Measurements from ENCODE around the gene RETREG1. TPM values are rescaled to one million over a fixed set of nuclear protein-coding genes. Genes with fewer than 3 reads are reported as not detected.
"Not testable (repeated sequence)": the region's sequence is repeated elsewhere in the genome, so short reads cannot be mapped to it uniquely, and the experiment has no call there.

RETREG1 gene
- total and polyA plus RNA-seq, 2 of the 13 experiments (the other 11 are each of a cell fraction or from before 2014, with no cell fraction given) = 0.07 TPM; not detected in 1

DNA sequence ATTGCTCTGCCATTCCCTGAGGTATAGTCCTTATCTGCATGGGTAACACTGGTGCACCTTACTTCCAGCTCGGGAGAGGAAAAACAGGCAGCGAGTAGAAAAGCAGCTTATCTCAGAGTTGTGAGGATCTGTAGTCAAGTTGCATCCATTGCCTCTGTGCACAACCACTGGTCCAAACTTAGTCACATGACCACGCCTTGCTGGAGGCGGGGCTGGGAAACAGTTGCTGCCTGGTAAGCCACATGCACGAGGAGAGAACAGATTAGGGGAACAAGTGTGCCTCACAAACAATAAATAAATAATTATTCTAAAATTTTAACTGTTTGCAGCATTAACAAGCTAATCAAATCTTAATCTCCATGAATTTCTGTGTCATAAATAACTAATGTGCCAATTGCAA, 169.8 kb downstream of the RETREG1 start:
- WGBS (ENCODE audit: low lambda C conversion rate) = 99% methylated on average over 5 of the region's 5 CpGs
- intact Hi-C loops (cut with micrococcal nuclease; ENCODE audit: unreplicated experiment) (no loop called here), in situ Hi-C loops (cut with HindIII; ENCODE audit: extremely low pct_ligation_motif_present, low pct_unique_long_range_greater_than_20kb) (no loop called here)
- no peaks in the 10 kb centered on the region for H3K4me1 ChIP-seq (ENCODE audit: insufficient read depth, low read length)
- ChIA-PET CTCF (ENCODE audit: low intra/inter-chr PET ratio, low total read pairs) (no interaction called here), POLR2A (no interaction called here)
- no peak for DNase-seq (ENCODE audit: low spot score)
- no peaks in the 10 kb centered on the region for H3K79me2 ChIP-seq (ENCODE audit: insufficient read depth, low read length)
- no peak overlapping the region for H3K9ac ChIP-seq (ENCODE audit: insufficient read depth, low read depth, low read length)
- BruUV-seq (replicated peaks) = no TSS peak
- FAIRE-seq = no peak
- H3K27ac ChIP-seq (ENCODE audit: extremely low read length, insufficient read depth, low read length) = no peak overlapping the region
- ATAC-seq = no peak
- no peaks in the 10 kb centered on the region for H3K27me3 ChIP-seq (ENCODE audit: control insufficient read depth in 1 of 2, insufficient read depth in 2 of 2, low read length in 2 of 2)
- H4K20me1 ChIP-seq (ENCODE audit: insufficient read depth, low read length) = no peaks in the 10 kb centered on the region
- H3K9me3 ChIP-seq (ENCODE audit: low read length) = no peaks in the 10 kb centered on the region
- no peak for TF ChIP-seq KDM2A (CRISPR knock-in tag; IDR thresholded peaks at IDR 0.05; ENCODE audit: borderline replicate concordance, low read depth)
- TF ChIP-seq, protein P1, sequence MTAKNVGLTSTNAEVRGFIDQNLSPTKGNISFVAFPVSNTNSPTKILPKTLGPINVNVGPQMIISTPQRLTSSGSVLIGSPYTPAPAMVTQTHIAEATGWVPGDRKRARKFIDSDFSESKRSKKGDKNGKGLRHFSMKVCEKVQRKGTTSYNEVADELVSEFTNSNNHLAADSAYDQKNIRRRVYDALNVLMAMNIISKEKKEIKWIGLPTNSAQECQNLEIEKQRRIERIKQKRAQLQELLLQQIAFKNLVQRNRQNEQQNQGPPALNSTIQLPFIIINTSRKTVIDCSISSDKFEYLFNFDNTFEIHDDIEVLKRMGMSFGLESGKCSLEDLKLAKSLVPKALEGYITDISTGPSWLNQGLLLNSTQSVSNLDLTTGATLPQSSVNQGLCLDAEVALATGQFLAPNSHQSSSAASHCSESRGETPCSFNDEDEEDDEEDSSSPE (CRISPR knock-in tag; IDR thresholded peaks at IDR 0.05) = no peak
- TF ChIP-seq, protein P2, sequence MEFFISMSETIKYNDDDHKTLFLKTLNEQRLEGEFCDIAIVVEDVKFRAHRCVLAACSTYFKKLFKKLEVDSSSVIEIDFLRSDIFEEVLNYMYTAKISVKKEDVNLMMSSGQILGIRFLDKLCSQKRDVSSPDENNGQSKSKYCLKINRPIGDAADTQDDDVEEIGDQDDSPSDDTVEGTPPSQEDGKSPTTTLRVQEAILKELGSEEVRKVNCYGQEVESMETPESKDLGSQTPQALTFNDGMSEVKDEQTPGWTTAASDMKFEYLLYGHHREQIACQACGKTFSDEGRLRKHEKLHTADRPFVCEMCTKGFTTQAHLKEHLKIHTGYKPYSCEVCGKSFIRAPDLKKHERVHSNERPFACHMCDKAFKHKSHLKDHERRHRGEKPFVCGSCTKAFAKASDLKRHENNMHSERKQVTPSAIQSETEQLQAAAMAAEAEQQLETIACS (CRISPR knock-in tag; IDR thresholded peaks at IDR 0.05) = no peak
- H3K36me3 ChIP-seq (replicated peaks in 1 of 2; ENCODE audit: control insufficient read depth in 1 of 2, insufficient read depth in 2 of 2, low read length in 2 of 2) = peaks cover 8 to 34% of the 10 kb centered on the region in 2 experiments
- no peak overlapping the region for H3K4me2 ChIP-seq (ENCODE audit: low read depth, low read length)
- H2AFZ ChIP-seq (ENCODE audit: low read length) = no peak overlapping the region
- no peak overlapping the region for H3K4me3 ChIP-seq (replicated peaks in 1 of 3; ENCODE audit: insufficient read depth in 1 of 3, low read depth in 2 of 3, low read length in 3 of 3)

DNA sequence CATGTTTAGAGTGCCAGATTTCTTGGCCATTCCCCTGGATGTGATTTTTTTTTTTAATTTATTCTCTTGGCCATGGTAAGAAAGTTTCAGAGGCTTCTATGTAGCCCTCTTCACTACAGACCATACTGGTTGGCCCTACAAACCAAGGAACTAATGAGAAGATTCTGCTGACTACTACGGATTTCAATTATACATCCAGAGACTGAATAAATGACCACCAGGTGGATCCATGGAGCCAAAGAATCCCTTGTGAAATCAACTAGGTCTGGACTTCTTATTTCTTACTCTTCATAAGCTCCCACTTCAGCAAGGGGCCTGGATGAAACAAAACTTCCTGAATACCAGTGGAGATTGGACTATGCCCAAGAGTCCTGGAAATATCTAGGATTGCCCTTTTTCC, 178.8 kb downstream of the RETREG1 start:
- intact Hi-C loops (cut with micrococcal nuclease; ENCODE audit: unreplicated experiment) = no loop called here
- DNase-seq (ENCODE audit: low spot score) = no peak

DNA sequence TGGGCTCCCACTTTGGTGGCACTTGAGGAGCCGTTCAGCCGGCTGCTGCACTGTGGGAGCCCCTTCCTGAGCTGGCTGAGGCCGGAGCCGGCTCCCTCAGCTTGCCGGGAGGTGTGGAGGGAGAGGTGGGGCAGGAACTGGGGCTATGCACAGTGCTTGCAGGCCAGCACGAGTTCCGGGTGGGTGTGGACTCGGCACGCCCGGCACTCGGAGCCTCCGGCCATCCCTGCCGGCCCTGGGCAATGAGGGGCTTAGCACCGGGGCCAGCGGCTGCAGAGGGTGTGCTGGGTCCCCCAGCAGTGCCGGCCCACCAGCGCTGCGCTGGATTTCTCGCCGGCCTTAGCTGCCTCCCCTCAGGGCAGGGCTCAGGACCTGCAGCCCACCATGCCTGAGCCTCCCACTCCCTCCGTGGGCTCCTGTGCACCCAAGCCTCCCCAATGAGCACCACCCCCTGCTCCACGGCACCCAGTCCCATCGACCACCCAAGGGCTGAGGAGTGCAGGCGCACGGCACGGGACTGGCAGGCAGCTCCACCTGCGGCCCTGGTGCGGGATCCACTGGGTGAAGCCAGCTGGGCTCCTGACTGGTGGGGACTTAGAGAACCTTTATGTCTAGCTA, 180.6 kb downstream of the RETREG1 start:
- BruUV-seq (replicated peaks); in situ Hi-C loops (cut with HindIII; ENCODE audit: extremely low pct_ligation_motif_present, low pct_unique_long_range_greater_than_20kb); DNase-seq (ENCODE audit: low spot score); CTCF ChIA-PET (ENCODE audit: low intra/inter-chr PET ratio, low total read pairs); H3K4me3 ChIP-seq (replicated peaks in 1 of 3; ENCODE audit: insufficient read depth in 1 of 3, low read depth in 2 of 3, low read length in 3 of 3); intact Hi-C loops (cut with micrococcal nuclease; ENCODE audit: unreplicated experiment); H3K79me2 ChIP-seq (ENCODE audit: insufficient read depth, low read length); ATAC-seq; FAIRE-seq; POLR2A ChIA-PET; H2AFZ ChIP-seq (ENCODE audit: low read length); H3K27me3 ChIP-seq (ENCODE audit: control insufficient read depth in 1 of 2, insufficient read depth in 2 of 2, low read length in 2 of 2); H3K9ac ChIP-seq (ENCODE audit: insufficient read depth, low read depth, low read length); H3K27ac ChIP-seq (ENCODE audit: extremely low read length, insufficient read depth, low read length); H3K4me2 ChIP-seq (ENCODE audit: low read depth, low read length); H4K20me1 ChIP-seq (ENCODE audit: insufficient read depth, low read length); H3K36me3 ChIP-seq (replicated peaks in 1 of 2; ENCODE audit: control insufficient read depth in 1 of 2, insufficient read depth in 2 of 2, low read length in 2 of 2); H3K4me1 ChIP-seq (ENCODE audit: insufficient read depth, low read length); H3K9me3 ChIP-seq (ENCODE audit: low read length): not testable (repeated sequence)
- no CpG with 5 or more reads among the region's 28 CpGs for WGBS (ENCODE audit: low lambda C conversion rate)

More for the DNA sequence above, 178.8 kb downstream of the RETREG1 start:
- WGBS (ENCODE audit: low lambda C conversion rate) = 0% methylated on average over 1 of the region's 1 CpG
- FAIRE-seq (no peak), ATAC-seq (peak; percentile 61)
- no peak overlapping the region for H3K27ac ChIP-seq (ENCODE audit: extremely low read length, insufficient read depth, low read length)
- ChIA-PET CTCF (ENCODE audit: low intra/inter-chr PET ratio, low total read pairs) (no interaction called here), POLR2A (no interaction called here)
- no peaks in the 10 kb centered on the region; a peak in 2 of 5 replicates for H3K27me3 ChIP-seq (ENCODE audit: control insufficient read depth in 1 of 2, insufficient read depth in 2 of 2, low read length in 2 of 2)
- TF ChIP-seq ZZZ3 (CRISPR knock-in tag; IDR thresholded peaks at IDR 0.05; ENCODE audit: borderline replicate concordance) (no peak), MAFF (IDR thresholded peaks at IDR 0.05; ENCODE audit: low read depth, low read length) (peak; percentile 88), MAFK (conservative IDR thresholded peaks at IDR 0.05 in 1 of 2, IDR thresholded peaks at IDR 0.05 in 1 of 2; ENCODE audit: low read length in 2 of 2) (peak; percentile 87 to 90)
- TF ChIP-seq, protein P3, sequence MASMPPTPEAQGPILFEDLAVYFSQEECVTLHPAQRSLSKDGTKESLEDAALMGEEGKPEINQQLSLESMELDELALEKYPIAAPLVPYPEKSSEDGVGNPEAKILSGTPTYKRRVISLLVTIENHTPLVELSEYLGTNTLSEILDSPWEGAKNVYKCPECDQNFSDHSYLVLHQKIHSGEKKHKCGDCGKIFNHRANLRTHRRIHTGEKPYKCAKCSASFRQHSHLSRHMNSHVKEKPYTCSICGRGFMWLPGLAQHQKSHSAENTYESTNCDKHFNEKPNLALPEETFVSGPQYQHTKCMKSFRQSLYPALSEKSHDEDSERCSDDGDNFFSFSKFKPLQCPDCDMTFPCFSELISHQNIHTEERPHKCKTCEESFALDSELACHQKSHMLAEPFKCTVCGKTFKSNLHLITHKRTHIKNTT (CRISPR knock-in tag; IDR thresholded peaks at IDR 0.05) = no peak
- no peaks in the 10 kb centered on the region for H3K4me1 ChIP-seq (ENCODE audit: insufficient read depth, low read length)
- in situ Hi-C loops (cut with HindIII; ENCODE audit: extremely low pct_ligation_motif_present, low pct_unique_long_range_greater_than_20kb) = no loop called here
- H2AFZ ChIP-seq (ENCODE audit: low read length) = no peak overlapping the region
- no peak overlapping the region for H3K4me3 ChIP-seq (replicated peaks in 1 of 3; ENCODE audit: insufficient read depth in 1 of 3, low read depth in 2 of 3, low read length in 3 of 3)
- H3K4me2 ChIP-seq (ENCODE audit: low read depth, low read length) = no peak overlapping the region
- H4K20me1 ChIP-seq (ENCODE audit: insufficient read depth, low read length) = no peaks in the 10 kb centered on the region
- H3K79me2 ChIP-seq (ENCODE audit: insufficient read depth, low read length) = no peaks in the 10 kb centered on the region
- H3K36me3 ChIP-seq (replicated peaks in 1 of 2; ENCODE audit: control insufficient read depth in 1 of 2, insufficient read depth in 2 of 2, low read length in 2 of 2) = no peaks in the 10 kb centered on the region
- BruUV-seq (replicated peaks) = no TSS peak
- no peak overlapping the region for H3K9ac ChIP-seq (ENCODE audit: insufficient read depth, low read depth, low read length)
- no peaks in the 10 kb centered on the region for H3K9me3 ChIP-seq (ENCODE audit: low read length)

Measured in HepG2 (cell line).